NCI-H1417 (cell line): ENCODE results near the gene PI4K2A.

Experiments used
- DNase-seq, 3 experiments: peaks; one replicate each; lab custom pipeline; 2025; lab: John Stamatoyannopoulos, UW

PI4K2A gene

GRCh38 chr10:97704341-97704740 is 63.9 kb downstream of the PI4K2A start:
- DNase-seq, result no peak

- DNase-seq, result no peak
Observed at GRCh38 chr10:97705006-97705670, 64.7 kb downstream of the PI4K2A start.

GRCh38 chr10:97707134-97707861 is 66.8 kb downstream of the PI4K2A start:
- DNase-seq, result no peak

GRCh38 chr10:97708167-97708566 is 67.7 kb downstream of the PI4K2A start:
- DNase-seq, result no peak

GRCh38 chr10:97708976-97709946 is 68.8 kb downstream of the PI4K2A start:
- peak in 2 of 3 experiments; percentile 31 to 56 for DNase-seq

GRCh38 chr10:97711640-97712572 is 71.4 kb downstream of the PI4K2A start:
- DNase-seq, result no peak

- peak; percentile 6 to 70 (median 64) for DNase-seq
Observed at GRCh38 chr10:97713339-97713825, 72.9 kb downstream of the PI4K2A start, which contains the start of gene MARVELD1. Gene MARVELD1, plus strand, starts transcription at chr10:97713730. Its CDS starts 147 bp downstream, at chr10:97713877.

GRCh38 chr10:97713826-97714400 is 73.4 kb downstream of the PI4K2A start:
- DNase-seq, result peak; percentile 36 to 79 (median 79)

- no peak for DNase-seq
Observed at GRCh38 chr10:97714401-97715258, 74.2 kb downstream of the PI4K2A start.

GRCh38 chr10:97715259-97715874 is 74.9 kb downstream of the PI4K2A start:
- no peak for DNase-seq

- DNase-seq, result no peak
Observed at GRCh38 chr10:97717627-97718026, 77.2 kb downstream of the PI4K2A start.

- DNase-seq, result no peak
Observed at GRCh38 chr10:97718178-97718577, 77.7 kb downstream of the PI4K2A start.

- DNase-seq, result peak; percentile 52 to 79 (median 63)
Observed at GRCh38 chr10:97718659-97719142, 78.2 kb downstream of the PI4K2A start.

GRCh38 chr10:97719602-97720001 is 79.1 kb downstream of the PI4K2A start:
- DNase-seq, result no peak

- DNase-seq, result no peak
Observed at GRCh38 chr10:97721871-97722780, 81.7 kb downstream of the PI4K2A start.

GRCh38 chr10:97723001-97723400 is 82.5 kb downstream of the PI4K2A start:
- DNase-seq, result no peak

GRCh38 chr10:97724341-97724941 is 84.0 kb downstream of the PI4K2A start:
- no peak for DNase-seq
